Stimulated activated CD4-positive, alpha-beta T cell treated with anti-CD3 and anti-CD28 coated beads, Interleukin-4, amount 100 ng/mL, for 48 hours (primary cell): ENCODE measurements around the gene PCMTD2.

ENCODE experiments used
- DNase-seq, 2 donors: peaks; one replicate each; pipeline ENCODE4 v3.0.0-alpha.2; 2020; ENCODE audit warnings: low read depth in 2 of 2

PCMTD2 gene

DNA sequence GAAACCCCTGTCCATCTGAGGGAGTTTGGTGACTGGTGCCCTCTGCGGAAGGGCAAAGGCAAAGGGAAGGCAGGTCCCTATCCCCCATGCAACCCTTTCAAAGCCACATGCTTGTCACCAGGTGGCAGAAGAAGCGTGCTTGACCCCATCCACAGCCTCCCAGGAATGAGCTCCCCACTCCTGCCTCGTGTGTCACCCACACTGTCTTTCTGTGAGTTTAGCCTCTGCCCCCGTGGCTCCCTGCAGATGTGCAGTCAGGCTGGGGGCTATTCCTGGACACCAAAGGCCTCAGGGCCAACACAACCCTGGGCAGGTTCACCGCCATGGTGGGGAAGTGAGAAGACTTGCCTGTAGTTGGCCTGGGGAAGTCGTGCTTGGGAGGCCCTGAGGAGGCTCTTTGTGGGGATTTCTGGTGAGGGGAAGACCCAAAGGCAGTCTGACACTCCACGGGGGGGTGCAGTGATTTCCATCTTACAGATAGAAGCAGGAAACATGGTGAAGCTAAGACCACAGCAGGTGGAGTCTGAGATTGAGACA, 16.6 kb upstream of the PCMTD2 start:
- no peak for DNase-seq

DNA sequence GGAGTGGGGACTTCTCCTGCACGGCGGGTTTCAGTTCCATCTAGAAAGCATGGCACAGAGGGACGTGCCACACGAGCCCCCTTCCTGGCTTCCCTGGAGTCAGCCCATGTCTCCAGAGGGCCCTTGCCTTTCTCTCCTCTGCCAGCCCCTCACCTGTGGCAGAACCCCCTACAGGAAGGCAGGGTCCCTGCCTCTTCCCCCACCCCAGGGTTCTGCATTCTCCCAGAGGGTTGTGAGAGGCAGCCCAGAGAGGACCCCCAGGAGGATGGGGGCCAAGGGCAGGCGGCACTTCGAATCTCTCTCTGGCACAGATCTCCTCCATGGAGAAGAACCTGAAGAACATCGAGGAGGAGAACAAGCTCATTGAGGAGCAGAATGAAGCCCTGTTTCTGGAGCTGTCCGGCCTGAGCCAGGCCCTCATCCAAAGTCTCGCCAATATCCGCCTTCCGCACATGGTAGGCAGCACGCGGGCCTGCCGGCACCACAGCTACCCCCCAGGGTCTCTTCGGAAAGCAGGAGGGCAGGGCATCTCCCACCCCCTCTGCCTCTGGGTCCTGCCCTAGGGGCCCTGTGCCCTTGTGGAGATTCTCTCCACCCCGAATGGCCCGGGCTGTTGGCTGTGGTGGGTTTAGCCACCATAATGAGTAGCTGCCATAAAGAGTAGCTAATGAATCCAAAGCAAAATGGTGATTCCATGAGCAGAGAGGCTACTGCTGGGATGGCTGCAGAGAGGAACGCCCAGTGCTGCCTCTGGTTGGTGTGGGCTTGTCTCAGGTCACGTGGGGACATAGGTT, 15.9 kb upstream of the PCMTD2 start:
- no peak for DNase-seq

DNA sequence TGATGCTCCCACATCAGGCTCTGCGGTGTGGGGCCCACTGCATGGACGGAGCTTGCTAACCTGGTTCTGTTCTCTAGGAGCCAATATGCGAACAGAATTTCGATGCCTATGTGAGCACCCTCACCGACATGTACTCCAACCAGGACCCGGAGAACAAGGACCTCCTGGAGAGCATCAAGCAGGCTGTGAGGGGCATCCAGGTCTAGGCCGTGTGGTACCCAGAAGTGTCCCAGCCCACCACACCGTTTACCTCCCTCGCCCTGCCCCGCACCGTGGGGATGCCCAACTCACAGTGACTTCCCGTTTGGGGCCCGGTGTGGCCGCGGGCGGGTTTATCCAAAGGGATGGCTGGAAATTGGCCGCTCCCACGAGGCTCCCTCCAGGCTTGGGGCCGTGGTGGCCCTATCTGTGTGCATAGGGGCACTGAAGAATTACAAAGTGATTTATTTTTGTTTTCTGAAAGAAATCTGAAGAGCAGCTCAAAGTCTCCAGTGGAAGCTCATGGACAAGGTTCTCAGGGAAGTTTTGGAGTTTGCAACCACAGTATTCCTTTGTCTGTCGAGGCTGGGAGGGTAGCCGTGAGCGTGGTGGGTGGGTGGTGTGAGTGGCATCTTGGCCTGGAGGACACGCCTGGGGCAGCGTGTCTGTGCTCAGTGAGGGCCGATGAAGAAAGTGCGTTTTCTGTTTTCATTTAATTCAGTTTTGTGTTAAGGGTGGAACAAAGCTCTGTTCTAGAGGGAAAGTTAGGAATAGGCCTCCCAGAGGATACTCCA, 15.1 kb upstream of the PCMTD2 start:
- no peak for DNase-seq

DNA sequence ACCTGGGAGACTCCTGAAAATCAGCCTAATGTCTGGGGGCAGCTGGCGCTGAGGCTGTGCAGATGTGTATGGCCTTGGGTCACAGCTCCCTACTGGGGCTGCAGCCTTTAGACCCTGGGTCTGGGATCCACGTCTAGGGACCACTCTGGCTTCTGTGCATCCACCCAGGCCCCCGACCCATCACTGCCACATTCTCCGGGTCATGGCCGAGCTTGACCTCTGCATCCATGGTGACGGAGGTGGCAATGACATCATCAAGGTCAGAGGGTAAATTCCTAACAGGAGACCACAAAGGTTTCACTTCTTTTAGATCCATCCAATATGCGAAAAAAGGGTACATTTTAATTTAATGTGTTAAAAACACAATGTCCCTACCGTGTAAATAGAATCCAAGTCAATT, 14.5 kb upstream of the PCMTD2 start:
- DNase-seq = no peak

DNA sequence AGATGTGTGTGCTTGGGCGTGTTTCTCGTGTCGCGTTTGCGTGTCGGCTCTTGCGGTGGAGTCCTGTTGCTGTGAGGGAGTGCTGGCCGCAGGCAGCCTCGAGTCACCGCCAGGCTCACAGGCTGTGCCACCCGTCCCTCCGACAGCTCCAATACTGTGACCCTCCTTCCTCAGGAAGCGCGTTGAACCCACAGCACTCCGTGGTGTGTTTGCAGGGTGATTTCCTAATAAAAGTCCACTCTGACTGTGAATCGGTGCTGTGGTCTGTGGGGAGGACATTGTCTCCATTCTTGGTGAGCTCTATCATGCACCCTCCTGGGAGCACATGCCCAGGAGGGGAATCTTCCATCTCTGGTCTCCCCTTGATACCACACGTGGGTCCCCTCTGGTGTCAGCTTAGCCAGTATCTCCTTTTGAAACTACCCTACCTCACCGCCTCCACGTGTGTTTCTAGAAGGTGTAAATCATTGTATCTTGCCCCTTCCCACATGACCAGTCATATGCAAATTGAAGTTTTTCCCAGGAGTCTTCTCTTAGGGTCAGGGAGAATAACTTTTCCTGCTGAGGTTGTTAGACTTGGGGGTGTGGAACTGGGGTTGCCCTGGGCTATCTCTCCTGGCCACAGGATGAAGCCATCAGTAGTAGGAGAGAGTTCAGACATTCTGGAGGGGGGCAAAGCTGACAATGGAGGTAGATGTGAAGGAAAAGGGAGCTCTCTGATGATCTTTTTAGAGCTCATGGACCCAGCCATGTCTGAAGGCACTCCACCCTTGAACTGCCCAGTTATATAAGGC, 13.3 kb upstream of the PCMTD2 start:
- no peak for DNase-seq

DNA sequence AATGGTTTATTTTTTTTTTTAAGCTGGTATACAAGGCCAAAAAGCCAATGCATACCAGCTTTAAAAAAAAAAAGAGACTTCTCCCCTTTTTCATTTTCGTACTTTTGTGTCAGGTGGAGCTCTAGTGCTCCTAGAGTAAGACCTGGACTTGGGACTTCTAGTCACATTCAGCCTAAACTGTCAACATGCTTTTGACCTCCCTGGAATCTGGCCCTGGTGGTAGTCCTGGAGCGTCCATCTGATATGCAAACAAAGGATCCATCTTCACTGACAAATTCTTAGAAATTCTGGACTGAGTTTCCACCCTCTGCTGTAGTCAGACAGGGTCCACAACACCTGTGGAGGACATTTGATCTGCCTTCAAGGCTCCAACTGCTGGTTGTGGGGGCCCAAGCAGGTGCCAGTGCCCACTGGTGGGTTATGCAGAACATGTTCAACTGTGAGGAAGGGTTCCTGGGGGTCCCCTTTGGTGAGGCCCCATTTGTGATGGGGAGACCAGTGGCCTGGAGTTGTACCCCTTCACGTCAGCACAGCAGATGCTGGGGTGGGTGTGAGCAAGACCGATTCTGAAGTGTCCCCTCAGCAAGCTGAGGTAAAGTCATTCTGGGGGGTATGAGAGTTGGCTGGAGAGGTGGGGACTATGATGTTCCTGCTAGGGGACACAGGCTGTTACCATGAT, 12.6 kb upstream of the PCMTD2 start:
- no peak for DNase-seq

DNA sequence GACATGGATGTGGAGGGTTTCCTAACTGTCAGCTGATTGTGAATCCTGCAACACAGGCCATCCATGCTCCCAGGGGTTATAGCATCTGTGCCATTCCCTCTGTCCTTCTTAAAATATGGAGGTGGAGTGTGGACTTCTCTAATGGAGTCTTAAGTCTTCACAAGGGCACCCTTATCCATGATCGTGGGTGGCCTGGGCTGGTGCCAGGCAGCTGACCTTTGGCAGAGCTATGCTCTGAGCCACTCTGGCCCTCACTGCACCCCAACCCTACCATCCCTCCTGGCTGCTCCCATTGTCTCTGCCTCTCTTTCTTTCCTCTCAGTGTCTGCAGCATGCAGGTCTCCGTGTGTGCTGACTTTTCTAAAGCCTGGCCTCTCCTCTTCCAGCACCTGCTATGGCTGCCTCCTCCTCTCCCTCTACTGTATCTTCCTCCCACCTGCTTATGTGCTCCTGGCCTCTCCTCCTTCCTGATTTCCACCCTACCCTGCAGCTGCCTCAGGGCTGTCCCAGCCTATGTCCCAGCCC, 11.2 kb upstream of the PCMTD2 start:
- no peak for DNase-seq

DNA sequence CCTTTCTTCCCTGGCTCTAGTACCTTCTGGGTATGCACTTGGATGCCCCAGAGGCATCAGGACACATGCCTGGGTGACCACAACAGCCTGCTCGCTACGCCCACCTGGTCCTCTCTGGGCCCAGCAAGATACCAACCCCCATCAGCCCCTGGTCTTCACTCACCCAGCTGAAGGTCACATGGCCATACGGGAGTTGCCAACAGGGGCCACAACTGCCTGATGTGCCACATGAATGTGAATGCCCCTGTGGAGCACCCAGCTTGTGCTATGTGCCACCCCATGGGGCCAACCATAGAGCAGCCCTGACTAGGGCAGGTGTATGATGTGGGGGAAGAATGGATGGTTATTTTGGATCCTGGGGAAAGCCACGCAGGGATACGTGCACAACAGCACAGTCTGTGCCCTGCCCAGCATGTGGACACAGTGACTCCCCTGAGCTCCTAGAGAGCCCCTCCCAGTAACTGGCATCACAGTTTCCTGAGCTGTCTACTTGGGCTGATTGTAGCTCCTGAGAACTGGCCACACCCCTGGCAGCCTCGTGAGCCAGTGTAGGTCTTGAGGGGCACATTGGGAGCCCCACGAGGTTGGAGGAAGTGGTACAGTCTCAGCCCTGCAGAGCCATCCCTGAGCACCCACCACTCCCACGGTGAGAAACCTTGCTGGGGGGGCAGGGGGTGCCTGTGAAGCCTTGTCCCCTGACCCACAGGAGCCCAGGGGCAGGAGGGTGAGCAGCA, 10.5 kb upstream of the PCMTD2 start:
- DNase-seq = no peak

DNA sequence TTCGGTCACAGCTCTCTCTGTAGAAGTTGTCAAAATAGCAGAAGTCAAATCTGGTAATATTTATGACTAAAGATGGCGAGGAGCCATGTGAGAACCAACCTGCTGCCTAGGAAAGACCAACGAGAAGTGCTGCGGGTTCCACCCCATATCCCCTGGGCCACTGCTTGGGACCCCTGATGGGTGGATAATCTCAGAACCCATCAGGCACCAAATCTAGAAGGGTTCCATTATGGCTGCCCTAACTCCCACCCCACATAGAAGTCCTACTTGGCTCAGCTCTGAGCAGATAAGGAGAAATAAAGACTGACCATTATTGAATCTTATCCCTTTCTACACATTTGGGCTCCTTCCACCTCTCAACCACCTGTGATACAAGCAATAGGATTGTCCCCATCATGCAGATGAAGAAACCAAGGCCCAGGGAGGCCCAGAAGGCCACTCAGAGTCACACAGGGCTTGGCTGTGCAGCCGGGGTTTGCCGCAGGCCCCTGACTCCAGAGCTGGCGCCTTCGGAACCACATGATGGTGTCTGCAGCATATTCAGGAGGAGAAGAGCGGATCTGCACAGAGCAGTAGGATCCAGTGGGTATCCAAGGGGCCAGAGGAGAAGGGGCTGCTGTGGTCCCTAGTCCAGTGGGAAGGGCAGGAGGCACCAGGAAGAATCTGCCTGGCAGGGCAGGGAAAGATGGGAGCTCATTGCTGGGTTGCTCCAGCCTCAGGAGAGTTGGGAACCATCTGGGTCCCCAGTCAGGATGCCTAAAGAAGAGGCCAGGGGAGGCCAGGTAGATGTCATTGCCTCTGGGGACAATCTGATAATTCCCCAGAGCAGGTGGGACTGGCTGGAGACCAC, 9.6 kb upstream of the PCMTD2 start:
- DNase-seq = no peak

DNA sequence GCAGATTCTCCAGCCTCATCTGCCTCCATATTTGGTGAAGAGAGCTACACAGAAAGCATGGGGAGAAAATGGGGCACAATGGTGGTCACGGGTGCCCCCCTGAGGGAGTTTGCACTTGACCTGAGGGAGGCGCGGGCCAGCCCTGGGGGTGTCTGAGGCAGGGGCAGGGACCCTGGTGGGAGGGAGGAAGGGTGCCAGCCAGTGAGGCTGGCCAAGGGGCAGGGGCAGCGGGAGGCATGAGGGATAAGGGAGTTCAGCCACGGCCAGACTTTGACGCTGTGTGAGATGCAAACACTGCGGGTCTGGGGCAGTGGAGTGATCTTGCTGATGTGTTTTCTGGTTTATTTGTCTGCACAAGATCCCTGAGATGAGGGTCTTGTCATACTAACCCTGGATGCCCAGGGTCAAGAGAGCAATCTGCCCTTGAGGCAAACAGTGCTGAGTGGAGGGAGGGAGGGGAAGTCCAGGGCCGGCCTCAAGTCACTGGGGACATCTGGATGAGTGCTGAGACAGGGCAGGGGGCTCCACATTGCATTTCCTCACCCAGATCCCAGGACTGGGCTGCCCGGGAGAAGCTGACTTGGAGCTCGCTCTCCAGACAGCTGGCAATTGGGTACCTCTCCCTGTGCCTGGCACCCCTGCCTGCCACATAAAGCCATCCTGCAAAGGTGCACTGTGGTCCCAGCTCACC, 8.8 kb upstream of the PCMTD2 start:
- no peak for DNase-seq

DNA sequence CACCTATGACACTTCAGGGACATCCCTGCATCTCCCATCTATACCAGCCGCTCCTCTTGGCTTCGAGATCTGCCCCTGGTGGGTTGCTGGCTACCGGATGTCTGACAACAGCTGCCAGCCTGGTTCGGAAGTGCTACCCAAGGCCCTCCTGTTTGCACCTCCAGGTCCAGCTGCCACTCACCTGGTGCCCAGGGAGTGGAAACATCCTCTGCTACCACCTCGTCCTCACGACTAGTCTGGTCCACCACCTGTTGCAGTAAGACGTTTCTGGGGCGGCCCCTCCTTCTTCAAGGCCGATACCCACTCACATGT, 8.3 kb upstream of the PCMTD2 start:
- no peak for DNase-seq

DNA sequence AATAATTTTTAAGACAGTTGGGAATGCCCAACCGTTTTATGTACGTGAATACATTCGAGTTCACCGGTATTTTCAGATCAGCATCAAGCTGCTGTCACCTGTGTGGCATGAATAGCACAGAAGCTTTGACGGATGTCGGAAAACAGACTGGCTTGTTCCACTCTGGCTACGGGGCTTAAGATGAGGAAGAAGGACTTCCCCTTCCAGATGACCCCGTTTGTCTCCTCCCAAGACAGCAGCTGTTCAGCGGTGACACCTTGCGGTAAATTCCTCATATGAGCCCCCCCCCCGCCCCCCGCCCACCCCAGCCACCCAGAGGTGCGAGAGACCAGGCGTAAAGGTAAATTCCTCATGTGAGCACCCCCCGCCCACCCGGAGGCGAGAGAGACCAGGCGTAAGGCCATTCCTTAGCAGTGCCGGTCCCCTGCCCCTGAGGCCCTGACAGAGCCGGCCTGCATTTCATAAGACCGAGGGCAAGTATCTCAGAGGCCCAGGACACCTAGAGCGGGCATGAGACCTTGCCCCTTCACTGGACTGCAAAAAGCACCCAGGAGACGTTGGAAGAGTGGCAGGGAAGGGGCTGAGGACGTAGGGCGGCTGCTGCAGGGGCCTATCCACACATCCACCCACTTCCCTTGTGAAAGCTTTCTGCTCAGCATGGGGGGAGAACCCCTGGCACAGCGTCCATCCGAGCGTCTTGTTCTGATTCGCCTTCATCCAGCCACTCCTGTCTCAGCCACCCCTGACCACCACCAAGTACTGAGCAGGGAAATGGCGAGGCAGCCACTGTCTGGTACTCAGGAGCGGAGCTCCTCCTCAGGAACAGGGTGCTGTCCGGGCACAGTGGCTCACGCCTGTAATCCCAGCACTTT, 7.3 kb upstream of the PCMTD2 start:
- DNase-seq = no peak

DNA sequence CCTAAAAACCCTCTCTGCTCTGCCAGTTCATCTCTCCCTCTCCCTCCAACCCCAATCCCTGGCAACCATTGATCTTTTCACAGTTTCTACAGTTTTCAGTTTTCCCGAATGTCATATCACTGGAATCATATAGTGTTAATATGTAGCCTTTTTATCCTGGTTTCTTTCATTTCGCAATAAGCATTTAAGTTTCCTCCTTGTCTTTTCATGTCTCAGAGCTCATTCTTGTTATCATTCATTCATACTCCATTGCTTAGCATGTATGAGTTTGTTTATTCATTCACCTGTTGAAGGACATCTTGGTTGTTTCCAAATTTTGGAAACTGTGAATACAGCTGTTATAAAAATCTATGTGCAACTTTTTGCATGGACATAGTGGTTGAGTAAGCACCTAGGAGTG, 5.5 kb upstream of the PCMTD2 start:
- DNase-seq = no peak

DNA sequence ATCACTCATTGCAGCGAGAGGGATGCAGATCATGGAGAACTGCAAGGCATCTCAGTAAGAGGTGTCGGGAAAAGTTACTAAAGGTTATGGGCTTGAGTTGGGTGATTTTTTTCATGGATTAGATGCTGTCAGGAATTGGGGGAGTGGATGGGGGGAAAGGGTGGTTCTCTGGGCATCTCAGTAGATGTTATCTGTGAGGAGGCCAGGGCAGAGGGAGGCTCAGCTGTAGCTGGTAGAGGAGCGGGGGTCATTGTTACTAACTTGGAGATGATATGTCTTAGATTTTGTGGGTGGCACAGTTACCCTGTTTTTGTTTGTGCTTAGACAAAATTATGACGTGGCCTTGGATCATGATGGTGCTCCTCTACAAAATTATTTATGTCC, 2.6 kb upstream of the PCMTD2 start:
- no peak for DNase-seq

DNA sequence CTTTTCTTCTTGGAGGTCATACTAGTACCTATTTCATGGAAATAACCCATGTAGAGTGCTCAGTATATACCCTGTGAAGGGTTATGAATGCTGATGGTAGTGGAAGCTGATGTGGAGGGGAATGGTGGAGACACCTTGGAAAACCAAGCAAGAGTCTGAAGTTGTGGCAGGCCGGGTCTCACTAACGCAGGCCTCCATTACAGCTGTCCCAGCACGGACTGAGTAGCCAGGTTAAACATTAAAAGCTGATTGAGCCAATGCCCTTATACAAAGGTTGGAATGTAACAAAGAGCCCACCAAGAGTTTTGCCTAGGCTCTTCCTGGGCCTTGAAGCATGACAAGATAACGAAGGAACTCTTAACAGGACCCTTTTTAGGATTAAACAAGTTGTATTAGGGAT, 2.1 kb upstream of the PCMTD2 start:
- no peak for DNase-seq

DNA sequence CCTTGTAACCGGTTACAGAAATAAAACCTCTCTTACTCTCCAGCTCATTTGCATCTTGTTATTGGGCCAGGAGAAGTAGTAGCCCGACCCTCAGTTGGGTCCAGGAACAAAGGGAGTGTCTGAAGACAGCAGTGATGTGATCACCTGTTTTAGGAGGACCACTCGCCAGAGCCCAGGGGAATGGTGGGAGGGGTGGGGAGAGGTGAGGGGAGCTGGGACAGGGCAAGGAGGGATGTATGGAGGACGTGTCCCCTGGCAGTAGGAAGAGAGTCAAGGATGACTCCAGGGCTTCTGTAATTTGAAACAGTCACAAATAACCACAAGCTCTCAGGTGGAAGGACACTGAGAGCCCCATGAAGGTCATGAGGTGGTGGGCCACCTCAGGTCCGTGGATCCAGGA, 1.4 kb upstream of the PCMTD2 start:
- no peak for DNase-seq

DNA sequence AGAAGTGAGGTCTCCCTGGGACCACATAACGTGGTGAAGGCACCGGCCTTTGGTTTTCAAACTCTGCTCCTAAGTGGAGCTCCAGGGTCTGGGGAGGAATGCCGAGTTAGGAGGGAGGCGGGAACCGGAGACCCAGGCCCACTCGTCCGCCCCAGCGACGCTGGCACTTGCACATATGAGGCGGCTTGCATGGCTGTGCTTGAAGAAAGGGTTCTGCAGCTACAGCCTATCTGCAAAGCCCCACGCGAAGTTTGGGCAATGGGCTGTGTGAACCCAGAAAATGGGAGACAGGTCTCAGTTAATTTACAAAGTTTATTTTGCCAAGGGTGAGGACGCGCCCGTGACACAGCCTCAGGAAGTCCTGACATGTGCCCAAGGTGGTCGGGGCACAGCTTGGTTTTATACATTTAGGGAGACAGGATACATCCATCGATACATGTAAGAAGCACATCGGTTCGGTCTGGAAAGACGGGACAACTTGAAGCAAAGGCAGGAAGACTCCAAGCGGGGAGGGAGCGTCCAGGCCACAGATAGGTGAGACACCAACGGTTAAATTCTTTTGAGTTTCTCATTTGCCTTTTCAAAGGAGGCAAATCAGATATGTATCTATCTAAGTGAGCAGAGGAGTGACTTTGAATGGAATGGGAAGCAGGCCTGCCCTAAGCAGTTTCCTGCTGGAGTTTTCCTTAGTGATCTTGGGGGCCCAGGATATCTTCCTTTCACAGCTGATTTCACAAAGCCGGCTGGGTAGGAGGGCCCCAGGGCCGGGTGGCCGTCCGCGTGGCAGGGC, 782 bp upstream of the PCMTD2 start:
- DNase-seq = no peak
